GM23338 (cell line): Measurements from ENCODE around the gene METRN. TPM values are rescaled to one million over a fixed set of nuclear protein-coding genes. Genes with fewer than 3 reads are reported as not detected.

ENCODE experiments used
- ATAC-seq: fragments of 200-7000 bp; cut with Tn5 transposase; 3 replicates; pipeline ENCODE4 v1.9.1; 2020
- DNase-seq: peaks from one replicate; pipeline ENCODE4 v3.0.0-alpha.2; 2015; ENCODE audit warnings: low spot score
- H2AFZ ChIP-seq: fragments of 200-600 bp; sonication (generic); 2 replicates; pipeline ENCODE4 v1.8.0; 2016; ENCODE audit warnings: antibody characterized with exemption, mild to moderate bottlenecking, moderate library complexity
- H3F3A ChIP-seq: fragments of 200-600 bp; sonication (generic); replicated peaks from 2 replicates; pipeline ENCODE4 v1.8.0; 2017; ENCODE audit warnings: antibody characterized with exemption, mixed run types, low read depth
- H3K27ac ChIP-seq: fragments of 200-600 bp; sonication (generic); 2 replicates; pipeline ENCODE4 v1.6.1; 2016; ENCODE audit warnings: low read depth
- H3K27me3 ChIP-seq: fragments of 200-600 bp; sonication (generic); 2 replicates; pipeline ENCODE4 v1.8.0; 2016; ENCODE audit warnings: mild to moderate bottlenecking, mixed run types, moderate library complexity; ENCODE audit not compliant: insufficient read depth
- H3K36me3 ChIP-seq: fragments of 200-600 bp; sonication (generic); 2 replicates; pipeline ENCODE4 v1.8.0; 2016; ENCODE audit warnings: mild to moderate bottlenecking; ENCODE audit not compliant: insufficient read depth
- H3K4me1 ChIP-seq: fragments of 200-600 bp; sonication (generic); 2 replicates; pipeline ENCODE4 v1.8.0; 2016; ENCODE audit warnings: mild to moderate bottlenecking, moderate library complexity; ENCODE audit not compliant: insufficient read depth
- H3K4me2 ChIP-seq: fragments of 200-600 bp; sonication (generic); 2 replicates; pipeline ENCODE4 v1.7.1; 2017; ENCODE audit warnings: mixed run types
- H3K4me3 ChIP-seq: fragments of 200-600 bp; sonication (generic); 2 replicates; pipeline ENCODE4 v1.6.1; 2016; ENCODE audit warnings: mixed run types
- H3K79me2 ChIP-seq: fragments of 200-600 bp; sonication (generic); replicated peaks from 2 replicates; pipeline ENCODE4 v1.8.0; 2017; ENCODE audit warnings: mild to moderate bottlenecking; ENCODE audit not compliant: insufficient read depth
- H3K9me2 ChIP-seq: fragments of 200-600 bp; sonication (generic); 2 replicates; pipeline ENCODE4 v1.8.0; 2017; ENCODE audit not compliant: insufficient read depth
- H4K20me1 ChIP-seq: fragments of 200-600 bp; sonication (generic); replicated peaks from 2 replicates; pipeline ENCODE4 v1.8.0; 2017; ENCODE audit warnings: mild to moderate bottlenecking; ENCODE audit not compliant: insufficient read depth
- H3K27ac Mint-ChIP-seq: 2 replicates; pipeline ENCODE4 v1.8.0; 2020; ENCODE audit warnings: inconsistent platforms, mild to moderate bottlenecking, moderate library complexity, mixed read lengths
- H3K27me3 Mint-ChIP-seq: 3 replicates; pipeline ENCODE4 v1.8.0; 2022; ENCODE audit warnings: low read depth, mild to moderate bottlenecking, moderate library complexity, mixed read lengths, inconsistent platforms; ENCODE audit not compliant: insufficient read depth, poor library complexity
- H3K36me3 Mint-ChIP-seq: 3 replicates; pipeline ENCODE4 v1.8.0; 2021; ENCODE audit warnings: low read depth, mild to moderate bottlenecking, inconsistent platforms, moderate library complexity, mixed read lengths
- H3K4me1 Mint-ChIP-seq: 3 replicates; pipeline ENCODE4 v1.8.0; 2020; ENCODE audit warnings: mild to moderate bottlenecking, inconsistent platforms, mixed read lengths
- H3K4me3 Mint-ChIP-seq: 3 replicates; pipeline ENCODE4 v1.8.0; 2021; ENCODE audit warnings: moderate library complexity, mild to moderate bottlenecking, inconsistent platforms, mixed read lengths
- H3K9me3 Mint-ChIP-seq: 3 replicates; pipeline ENCODE4 v1.8.0; 2020; ENCODE audit warnings: moderate library complexity, mild to moderate bottlenecking, inconsistent platforms, mixed read lengths
- CREB1 ChIP-seq: fragments of 250-450 bp; sonication (Bioruptor Pico); IDR thresholded peaks from 2 replicates; pipeline ENCODE4 v1.5.0; 2020; ENCODE audit warnings: low read depth, mild to moderate bottlenecking, moderate library complexity
- ETS1 ChIP-seq: IDR thresholded peaks from 2 replicates; pipeline ENCODE4 v1.6.1; 2016; ENCODE audit warnings: antibody characterized with exemption
- EZH2phosphoT487 ChIP-seq: fragments of 200-600 bp; sonication (generic); IDR thresholded peaks from one replicate; pipeline ENCODE4 v1.8.1; 2018; ENCODE audit warnings: antibody characterized with exemption; ENCODE audit not compliant: unreplicated experiment
- ZNF114 ChIP-seq: fragments of 250-450 bp; sonication (Bioruptor Pico); IDR thresholded peaks from 2 replicates; pipeline ENCODE4 v1.5.0; 2020; ENCODE audit warnings: mild to moderate bottlenecking, moderate library complexity
- polyA plus RNA-seq: library from polyadenylated mRNA; unstranded; fragments of >200 nt; fragmentation: Nextera tagmentation; extraction: Ambion mirVana; gene quantifications from 2 replicates; pipeline ENCODE4 v1.2.1, GENCODE V29; 2016
- total RNA-seq: library from RNA; depleted of rRNA; stranded (reverse); fragments of >200 nt; shearing (Covaris generic); gene quantifications from 2 replicates; pipeline ENCODE4 v1.2.3, GENCODE V29; 2014
- TF ChIP-seq, protein P1 (sequence below), 2 experiments: fragments of 200-600 bp in 1 of 2; sonication (generic) in 1 of 2; conservative IDR thresholded peaks; 2 replicates each; pipeline versions ENCODE4 v1.5.1 to v1.6.1; 2016 to 2017; ENCODE audit warnings: antibody characterized with exemption in 2 of 2, low read depth in 2 of 2, mild to moderate bottlenecking in 2 of 2, moderate library complexity in 1 of 2
- TF ChIP-seq, protein P2 (sequence below): fragments of 250-450 bp; sonication (Bioruptor Pico); IDR thresholded peaks from 2 replicates; pipeline ENCODE4 v1.5.0; 2020; ENCODE audit warnings: mild to moderate bottlenecking, moderate library complexity

Gene METRN
- total and polyA plus RNA-seq, 2 experiments from 2014 or later: 18.7 to 33.0 TPM

DNA sequence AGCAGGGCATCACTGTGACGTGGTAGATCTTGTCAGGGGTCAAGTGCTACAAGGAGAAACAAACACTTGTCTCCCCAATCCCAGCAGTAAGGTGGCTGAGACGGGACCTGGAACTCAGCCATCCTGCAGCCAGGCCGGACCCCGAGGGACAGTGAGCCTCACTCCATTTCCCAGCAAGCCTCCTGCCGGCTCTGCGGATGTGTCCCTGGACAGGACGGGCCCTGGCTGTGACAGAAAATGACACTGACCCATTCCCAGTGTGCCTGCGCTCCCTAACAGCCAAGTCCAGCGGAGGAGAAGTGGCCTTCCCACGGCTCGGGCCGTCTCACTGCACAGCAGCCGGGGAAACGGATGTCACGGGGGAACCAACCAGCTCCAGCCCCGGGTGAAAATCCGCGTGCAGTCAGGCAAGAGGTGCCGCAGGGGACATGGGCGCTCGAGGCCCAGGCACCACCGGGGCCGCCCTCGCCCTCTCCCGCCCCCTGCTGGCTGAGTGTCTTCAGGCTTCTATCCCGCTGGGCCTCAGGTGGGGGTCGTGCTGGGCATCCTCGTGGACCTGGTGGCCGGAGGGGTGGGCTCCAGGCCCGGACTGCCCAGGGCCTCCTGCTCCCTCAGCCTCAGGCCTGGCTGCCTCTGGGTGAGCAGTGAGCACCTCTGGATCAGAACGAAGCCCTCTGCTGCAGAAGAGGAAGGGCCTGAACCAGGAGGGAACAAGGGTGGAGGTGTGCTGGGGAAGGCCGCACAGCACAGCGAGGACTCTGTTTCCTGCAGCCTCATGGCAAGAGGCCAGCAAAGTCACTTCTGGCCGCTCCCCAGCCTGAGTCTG, 18.7 kb downstream of the METRN start:
- no peak overlapping the region for H3K27ac Mint-ChIP-seq
- no peak overlapping the region for H3K4me3 Mint-ChIP-seq
- Histone ChIP-seq H3K36me3 (no peaks in the 10 kb centered on the region; the same call in 1 of the 2 replicates), H3K9me2 (no peaks in the 10 kb centered on the region), H4K20me1 (no peaks in the 10 kb centered on the region), H3F3A (peaks cover 2% of the 10 kb centered on the region; the same call in 1 of the 2 replicates), H3K4me3 (no peak overlapping the region), H3K27ac (no peak overlapping the region), H2AFZ (no peak overlapping the region), H3K27me3 (no peaks in the 10 kb centered on the region), H3K4me1 (no peaks in the 10 kb centered on the region), H3K79me2 (no peaks in the 10 kb centered on the region), H3K4me2 (no peak overlapping the region)
- H3K36me3 Mint-ChIP-seq: peaks cover 28% of the 10 kb centered on the region
- TF ChIP-seq, protein P1, sequence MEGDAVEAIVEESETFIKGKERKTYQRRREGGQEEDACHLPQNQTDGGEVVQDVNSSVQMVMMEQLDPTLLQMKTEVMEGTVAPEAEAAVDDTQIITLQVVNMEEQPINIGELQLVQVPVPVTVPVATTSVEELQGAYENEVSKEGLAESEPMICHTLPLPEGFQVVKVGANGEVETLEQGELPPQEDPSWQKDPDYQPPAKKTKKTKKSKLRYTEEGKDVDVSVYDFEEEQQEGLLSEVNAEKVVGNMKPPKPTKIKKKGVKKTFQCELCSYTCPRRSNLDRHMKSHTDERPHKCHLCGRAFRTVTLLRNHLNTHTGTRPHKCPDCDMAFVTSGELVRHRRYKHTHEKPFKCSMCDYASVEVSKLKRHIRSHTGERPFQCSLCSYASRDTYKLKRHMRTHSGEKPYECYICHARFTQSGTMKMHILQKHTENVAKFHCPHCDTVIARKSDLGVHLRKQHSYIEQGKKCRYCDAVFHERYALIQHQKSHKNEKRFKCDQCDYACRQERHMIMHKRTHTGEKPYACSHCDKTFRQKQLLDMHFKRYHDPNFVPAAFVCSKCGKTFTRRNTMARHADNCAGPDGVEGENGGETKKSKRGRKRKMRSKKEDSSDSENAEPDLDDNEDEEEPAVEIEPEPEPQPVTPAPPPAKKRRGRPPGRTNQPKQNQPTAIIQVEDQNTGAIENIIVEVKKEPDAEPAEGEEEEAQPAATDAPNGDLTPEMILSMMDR (conservative IDR thresholded peaks at IDR 0.05; ENCODE audit: low read depth in 2 of 2): peak; percentile 62 to 80
- TF ChIP-seq ETS1: no peak
- H3K9me3 Mint-ChIP-seq: no peaks in the 10 kb centered on the region
- DNase-seq (peak; percentile 79), ATAC-seq (peak; percentile 61)
- H3K27me3 Mint-ChIP-seq: peaks cover 16% of the 10 kb centered on the region
- H3K4me1 Mint-ChIP-seq: peaks cover 8% of the 10 kb centered on the region

GRCh38 chr16:734208-734980, 19.5 kb downstream of the METRN start:
- Histone ChIP-seq H3K79me2 (no peaks in the 10 kb centered on the region), H3K4me1 (no peaks in the 10 kb centered on the region), H2AFZ (no peak overlapping the region), H3F3A (peaks cover 2% of the 10 kb centered on the region; the same call in 1 of the 2 replicates), H3K36me3 (no peaks in the 10 kb centered on the region; the same call in 1 of the 2 replicates), H3K27ac (no peak overlapping the region), H3K4me2 (no peak overlapping the region), H4K20me1 (no peaks in the 10 kb centered on the region), H3K9me2 (no peaks in the 10 kb centered on the region), H3K4me3 (no peak overlapping the region), H3K27me3 (no peaks in the 10 kb centered on the region)
- H3K27ac Mint-ChIP-seq: no peak overlapping the region
- no peak overlapping the region for H3K4me3 Mint-ChIP-seq
- H3K4me1 Mint-ChIP-seq: peaks cover 8% of the 10 kb centered on the region
- peaks cover 14% of the 10 kb centered on the region for H3K27me3 Mint-ChIP-seq
- peaks cover 31% of the 10 kb centered on the region for H3K36me3 Mint-ChIP-seq
- DNase-seq (no peak), ATAC-seq (no peak)
- no peaks in the 10 kb centered on the region for H3K9me3 Mint-ChIP-seq
- TF ChIP-seq ZNF114 (CRISPR knock-in tag) (no peak), ETS1 (no peak), CREB1 (no peak), EZH2phosphoT487 (no peak)
- TF ChIP-seq, protein P2, sequence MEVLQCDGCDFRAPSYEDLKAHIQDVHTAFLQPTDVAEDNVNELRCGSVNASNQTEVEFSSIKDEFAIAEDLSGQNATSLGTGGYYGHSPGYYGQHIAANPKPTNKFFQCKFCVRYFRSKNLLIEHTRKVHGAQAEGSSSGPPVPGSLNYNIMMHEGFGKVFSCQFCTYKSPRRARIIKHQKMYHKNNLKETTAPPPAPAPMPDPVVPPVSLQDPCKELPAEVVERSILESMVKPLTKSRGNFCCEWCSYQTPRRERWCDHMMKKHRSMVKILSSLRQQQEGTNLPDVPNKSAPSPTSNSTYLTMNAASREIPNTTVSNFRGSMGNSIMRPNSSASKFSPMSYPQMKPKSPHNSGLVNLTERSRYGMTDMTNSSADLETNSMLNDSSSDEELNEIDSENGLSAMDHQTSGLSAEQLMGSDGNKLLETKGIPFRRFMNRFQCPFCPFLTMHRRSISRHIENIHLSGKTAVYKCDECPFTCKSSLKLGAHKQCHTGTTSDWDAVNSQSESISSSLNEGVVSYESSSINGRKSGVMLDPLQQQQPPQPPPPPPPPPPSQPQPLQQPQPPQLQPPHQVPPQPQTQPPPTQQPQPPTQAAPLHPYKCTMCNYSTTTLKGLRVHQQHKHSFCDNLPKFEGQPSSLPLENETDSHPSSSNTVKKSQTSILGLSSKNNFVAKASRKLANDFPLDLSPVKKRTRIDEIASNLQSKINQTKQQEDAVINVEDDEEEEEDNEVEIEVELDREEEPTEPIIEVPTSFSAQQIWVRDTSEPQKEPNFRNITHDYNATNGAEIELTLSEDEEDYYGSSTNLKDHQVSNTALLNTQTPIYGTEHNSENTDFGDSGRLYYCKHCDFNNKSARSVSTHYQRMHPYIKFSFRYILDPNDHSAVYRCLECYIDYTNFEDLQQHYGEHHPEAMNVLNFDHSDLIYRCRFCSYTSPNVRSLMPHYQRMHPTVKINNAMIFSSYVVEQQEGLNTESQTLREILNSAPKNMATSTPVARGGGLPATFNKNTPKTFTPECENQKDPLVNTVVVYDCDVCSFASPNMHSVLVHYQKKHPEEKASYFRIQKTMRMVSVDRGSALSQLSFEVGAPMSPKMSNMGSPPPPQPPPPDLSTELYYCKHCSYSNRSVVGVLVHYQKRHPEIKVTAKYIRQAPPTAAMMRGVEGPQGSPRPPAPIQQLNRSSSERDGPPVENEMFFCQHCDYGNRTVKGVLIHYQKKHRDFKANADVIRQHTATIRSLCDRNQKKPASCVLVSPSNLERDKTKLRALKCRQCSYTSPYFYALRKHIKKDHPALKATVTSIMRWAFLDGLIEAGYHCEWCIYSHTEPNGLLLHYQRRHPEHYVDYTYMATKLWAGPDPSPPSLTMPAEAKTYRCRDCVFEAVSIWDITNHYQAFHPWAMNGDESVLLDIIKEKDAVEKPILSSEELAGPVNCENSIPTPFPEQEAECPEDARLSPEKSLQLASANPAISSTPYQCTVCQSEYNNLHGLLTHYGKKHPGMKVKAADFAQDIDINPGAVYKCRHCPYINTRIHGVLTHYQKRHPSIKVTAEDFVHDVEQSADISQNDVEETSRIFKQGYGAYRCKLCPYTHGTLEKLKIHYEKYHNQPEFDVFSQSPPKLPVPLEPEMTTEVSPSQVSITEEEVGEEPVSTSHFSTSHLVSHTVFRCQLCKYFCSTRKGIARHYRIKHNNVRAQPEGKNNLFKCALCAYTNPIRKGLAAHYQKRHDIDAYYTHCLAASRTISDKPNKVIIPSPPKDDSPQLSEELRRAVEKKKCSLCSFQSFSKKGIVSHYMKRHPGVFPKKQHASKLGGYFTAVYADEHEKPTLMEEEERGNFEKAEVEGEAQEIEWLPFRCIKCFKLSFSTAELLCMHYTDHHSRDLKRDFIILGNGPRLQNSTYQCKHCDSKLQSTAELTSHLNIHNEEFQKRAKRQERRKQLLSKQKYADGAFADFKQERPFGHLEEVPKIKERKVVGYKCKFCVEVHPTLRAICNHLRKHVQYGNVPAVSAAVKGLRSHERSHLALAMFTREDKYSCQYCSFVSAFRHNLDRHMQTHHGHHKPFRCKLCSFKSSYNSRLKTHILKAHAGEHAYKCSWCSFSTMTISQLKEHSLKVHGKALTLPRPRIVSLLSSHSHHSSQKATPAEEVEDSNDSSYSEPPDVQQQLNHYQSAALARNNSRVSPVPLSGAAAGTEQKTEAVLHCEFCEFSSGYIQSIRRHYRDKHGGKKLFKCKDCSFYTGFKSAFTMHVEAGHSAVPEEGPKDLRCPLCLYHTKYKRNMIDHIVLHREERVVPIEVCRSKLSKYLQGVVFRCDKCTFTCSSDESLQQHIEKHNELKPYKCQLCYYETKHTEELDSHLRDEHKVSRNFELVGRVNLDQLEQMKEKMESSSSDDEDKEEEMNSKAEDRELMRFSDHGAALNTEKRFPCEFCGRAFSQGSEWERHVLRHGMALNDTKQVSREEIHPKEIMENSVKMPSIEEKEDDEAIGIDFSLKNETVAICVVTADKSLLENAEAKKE (CRISPR knock-in tag): no peak
